ENCODE measurements around the gene NBAS.
"Not testable (repeated sequence)": the region's sequence is repeated elsewhere in the genome, so short reads cannot be mapped to it uniquely, and the experiment has no call there.

Gene NBAS

DNA sequence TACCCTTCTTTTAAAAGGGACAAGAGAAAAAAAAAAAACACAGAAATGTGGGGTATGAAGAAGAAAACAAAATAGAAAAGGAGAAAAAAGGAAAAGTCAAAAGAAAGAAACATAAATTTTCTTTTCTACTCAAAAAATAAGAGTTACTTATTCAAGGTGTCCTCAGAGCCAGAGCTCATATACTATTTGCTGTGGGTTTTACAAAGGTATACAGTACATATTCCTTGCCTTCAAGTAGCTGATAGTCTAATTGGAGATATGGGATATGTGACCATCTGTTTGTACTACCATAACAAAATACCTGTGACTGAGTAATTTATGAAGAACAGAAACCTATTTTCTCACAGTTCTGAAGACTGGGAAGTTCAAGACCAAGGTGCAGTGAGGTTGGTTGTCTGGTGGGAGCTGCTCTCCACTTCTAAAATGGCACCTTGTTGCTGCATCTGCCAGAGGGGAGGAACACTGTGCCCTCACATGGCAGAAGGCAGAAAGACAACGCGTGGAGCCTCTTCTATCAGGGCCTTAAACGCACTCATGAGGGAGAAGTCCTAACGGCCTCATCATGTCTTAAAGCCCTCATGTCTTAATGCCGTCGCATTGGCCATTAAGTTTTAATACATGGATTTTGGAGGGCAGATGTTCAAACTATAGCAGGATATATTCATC is 33.9 kb downstream of the NBAS start:
- no peak for DNase-seq

DNA sequence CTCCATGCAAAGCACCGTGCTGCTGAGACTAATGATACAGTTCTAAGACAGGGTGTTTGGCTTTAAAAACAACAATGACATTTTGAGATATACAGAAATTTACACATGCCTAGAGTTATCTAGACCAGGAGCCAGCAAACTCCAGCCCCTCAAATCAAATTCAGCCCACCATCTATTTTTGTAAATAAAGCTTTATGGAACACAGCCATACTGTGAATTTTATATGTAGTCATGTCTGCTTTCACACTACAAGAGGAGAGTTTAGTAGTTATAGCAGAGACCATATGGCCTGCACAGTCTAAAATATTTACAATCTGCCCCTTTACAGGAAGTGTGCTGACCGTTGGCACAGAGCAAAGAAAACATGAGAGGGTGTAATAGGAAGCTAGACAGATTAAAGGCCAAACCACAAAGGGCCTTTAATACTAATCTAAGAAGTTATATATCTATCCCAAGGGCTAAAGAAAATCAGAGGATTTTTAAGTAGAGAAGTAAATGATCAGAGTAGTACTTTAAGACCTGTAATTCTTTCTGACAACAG is 39.4 kb downstream of the NBAS start:
- no peak for DNase-seq

DNA sequence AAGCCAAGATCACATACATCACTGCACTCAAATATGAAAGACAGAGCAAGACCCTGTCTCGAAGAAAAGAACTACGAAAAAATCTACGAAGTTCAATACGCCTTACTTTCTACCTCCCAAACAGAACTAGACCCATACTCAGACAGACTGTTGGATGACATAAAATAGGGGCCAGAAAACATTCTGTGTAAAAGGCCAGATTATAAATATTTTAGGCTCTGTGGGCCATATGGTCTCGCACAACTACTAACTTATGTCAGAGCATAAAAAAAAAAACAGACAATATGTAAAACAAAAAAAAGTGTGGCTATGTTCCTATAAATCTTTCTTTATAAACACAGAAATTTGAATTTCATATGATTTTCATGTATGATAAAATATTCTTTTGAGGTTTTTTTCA is 40.8 kb downstream of the NBAS start:
- DNase-seq, result no peak

DNA sequence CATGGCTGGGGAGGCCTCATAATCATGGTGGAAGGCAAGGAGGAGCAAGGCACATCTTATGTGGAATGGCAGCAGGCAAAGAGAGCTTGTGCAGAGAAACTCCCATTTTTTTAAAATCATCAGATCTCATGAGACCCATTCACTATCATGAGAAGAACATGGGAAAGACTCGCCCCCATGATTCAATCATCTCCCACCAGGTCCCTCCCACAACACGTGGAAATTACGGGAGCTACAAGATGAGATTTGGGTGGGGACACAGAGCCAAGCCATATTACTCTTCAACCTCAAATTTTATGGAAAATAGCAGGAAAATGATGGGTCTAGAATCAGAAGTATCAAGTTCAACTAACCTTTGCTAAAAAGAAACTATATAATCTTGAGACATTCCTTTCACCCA is 42.4 kb downstream of the NBAS start:
- not testable (repeated sequence) for DNase-seq

DNA sequence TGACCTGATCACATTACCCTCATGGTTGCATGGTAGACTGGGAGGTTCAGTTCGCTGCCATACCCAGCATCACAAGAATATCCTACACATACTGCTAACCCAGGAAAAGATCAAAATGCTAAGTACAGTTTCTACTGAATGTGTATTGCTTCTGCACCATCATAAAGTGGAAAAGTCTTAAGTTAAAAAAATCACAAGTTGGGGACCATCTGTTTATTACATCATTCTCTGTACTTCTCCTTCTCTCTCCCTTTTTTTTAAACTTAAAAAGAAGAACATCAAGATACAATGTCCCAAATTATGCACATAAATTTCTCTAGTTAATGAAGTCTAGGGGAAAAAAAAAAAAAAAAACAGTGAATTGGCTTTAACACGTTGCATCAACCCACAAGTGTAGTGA is 43.3 kb downstream of the NBAS start:
- DNase-seq, result no peak

DNA sequence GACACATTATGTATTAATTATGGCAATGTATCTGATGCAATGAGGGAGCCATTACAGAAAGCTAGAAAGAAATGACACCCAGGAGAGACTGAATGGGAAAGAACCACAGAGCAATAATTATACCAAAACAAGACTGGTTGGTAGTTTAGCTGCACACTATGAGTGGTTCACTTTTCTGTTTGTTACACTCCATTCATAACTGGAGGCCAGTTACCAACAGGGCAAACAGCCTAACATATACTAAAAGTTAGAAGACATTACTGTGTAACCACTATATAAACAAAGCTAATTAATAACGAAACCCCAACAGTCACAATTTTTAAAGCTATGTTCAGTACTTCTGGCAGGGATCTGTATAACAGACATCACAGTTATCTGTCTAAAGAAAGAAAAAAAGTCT is 49.4 kb downstream of the NBAS start:
- no peak for DNase-seq

DNA sequence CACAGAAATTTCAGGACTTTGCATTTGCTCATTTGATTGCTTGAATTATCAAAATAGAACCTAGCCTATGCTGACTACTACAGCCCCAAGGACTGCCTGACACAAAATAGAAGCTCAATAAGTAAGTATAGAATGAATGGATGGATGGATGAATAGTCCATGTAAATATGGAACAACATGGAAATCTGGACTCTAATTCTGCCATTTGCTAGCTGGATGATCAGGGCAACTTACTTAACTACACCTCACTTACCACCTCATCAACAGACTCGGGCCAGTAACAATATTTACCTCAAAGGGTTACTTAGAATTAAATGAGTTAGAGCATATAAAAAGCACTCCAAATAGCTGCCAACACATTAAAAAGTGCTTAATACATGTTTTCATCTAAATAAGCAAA is 50.6 kb downstream of the NBAS start:
- DNase-seq, result no peak

DNA sequence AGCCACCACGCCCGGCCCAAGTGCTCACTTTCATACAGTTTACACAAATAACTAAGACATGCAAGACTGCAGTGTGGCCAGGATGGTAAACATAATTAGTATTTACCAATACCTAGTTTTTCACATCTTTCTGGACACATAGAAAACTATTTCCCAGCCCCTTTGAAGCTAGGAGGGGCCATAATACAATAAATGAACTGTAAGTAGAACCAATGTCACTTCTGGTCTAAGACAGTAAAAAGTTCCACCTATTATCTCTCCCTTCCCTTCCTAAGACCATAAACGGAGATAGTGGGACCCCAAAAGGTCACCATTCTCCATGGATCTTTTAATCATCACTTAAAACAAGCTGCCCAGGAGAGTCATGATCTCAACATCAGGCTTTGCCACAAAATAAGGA is 51.0 kb downstream of the NBAS start:
- DNase-seq, result no peak

DNA sequence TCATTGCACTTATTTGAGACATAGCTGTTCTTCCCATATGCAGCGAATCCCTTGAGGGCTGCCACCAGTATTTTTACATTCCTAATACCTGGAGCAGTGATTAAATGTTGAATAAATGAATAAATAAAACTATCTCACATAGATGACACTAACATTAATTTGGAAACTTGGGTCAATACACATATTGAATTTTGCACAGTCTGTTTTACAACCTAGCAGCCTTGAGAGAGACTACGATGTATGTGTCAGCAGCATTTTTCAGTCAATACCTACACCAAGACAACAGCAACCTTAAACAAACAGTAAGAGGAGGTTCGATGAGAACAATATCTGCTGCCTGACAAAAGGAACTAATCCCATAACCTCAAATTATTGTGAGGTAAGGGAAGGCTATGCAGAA is 53.4 kb downstream of the NBAS start:
- no peak for DNase-seq

DNA sequence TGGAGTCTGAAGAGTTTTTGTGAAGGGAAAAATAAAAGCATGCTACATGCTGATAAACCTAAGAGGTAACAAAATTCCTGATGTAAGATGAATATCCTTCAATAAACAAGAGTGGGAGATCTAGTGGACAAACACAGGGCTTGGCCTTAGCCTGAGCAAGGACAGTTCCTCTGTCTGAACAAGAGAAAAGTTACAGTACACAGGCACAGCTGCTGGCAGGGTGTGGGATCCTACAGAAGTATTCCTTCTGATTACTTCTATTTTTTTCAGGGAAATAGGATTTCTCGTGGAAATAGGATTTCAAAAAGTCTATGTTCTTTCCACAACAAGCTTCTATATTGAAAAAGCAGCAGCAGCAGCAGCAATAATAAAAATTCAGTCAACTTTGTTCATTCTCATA is 54.1 kb downstream of the NBAS start:
- no peak for DNase-seq

DNA sequence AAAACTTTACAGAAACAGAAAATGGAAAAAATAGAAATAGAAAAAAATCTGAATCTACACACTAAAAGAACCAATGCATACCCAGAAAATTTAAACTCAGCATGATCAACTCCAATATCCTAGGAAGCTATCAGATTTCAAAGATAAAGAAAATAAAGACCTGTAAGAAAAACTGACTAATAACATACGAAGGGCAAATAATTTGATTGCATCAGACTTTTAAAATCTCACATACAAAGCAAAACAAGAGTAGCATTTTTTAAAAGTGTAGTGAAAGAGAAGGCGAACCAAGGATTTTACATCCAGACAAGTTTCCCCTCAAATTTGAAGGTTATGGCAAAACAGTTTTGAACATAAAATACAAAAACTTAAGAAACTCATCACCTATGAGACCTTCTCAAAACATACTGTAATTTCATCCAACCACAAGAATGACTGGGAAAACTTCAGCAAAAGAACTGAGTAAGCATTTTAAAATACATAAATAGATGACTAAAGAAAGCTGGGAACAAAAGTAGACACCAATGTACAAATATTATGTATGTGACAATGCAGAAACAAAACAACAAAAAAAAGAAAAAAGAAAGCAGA is 54.8 kb downstream of the NBAS start:
- DNase-seq, result no peak

DNA sequence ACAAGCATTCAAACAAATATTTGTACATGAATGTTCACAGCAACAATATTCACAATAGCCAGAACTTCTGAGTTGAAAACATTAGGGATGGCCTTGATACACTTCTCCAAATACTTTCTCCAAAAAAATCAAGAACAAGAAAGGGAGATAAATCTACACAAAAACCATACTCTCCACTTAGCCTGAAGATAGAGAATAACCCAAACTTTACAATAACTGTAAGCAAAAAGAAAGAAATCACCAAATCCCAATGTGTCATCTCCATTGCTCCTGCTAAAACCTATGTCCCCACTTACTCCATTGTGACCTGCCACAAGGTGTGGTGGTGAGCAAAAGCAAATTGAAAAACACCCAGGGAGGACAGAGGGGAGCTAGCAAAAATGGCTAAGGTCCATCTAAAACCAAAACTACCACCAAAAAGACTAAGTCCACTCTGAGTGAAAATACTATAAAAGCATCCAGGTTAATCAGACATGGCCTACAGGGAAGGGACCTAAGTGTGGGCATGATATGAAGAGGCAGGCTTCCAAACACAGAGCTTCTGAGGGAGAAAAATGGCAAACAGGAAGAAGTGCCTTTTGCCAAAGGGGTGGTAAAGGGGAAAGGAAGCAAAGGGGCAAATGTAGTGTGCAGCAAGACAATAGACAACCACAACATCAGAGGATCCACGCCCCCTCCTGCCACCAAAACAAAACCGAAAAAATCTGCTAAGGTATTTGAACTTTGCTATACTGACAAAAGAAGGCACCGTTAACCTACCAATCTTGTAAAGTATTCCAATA is 56.1 kb downstream of the NBAS start:
- DNase-seq, result no peak

DNA sequence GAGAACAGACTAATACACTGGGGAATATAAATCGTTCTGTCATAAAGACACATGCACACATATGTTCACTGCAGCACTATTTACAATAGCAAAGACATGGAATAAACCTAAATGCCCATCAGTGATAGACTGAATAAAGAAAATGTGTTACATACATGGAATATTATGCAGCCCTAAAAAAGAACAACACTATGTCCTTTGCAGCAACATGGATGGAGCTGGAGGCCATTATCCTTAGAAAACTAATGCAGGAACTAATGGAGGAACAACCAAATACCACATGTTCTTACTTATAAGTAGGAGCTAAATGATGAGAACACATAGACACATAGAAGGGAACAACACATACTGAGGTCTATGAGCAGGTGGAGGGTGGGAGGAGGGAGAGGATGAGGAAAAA is 61.9 kb downstream of the NBAS start:
- not testable (repeated sequence) for DNase-seq

DNA sequence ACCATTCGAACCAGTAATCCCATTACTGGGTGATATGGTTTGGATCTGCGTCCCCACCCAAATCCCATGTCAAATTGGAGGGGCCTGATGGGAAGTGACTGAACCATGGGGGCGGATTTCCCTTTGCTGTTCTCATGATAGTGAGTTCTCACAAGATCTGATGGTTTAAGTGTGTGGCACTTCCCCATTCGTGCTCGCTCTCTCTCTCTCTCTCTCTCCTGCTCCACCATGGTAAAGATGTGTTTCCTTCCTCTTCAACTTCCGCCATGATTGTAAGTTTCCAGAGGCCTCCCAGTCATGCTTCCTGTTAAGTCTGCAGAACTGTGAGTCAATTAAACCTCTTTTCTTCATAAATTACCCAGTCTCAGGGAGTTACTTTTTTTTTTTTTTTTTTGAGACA is 62.6 kb downstream of the NBAS start:
- no peak for DNase-seq

DNA sequence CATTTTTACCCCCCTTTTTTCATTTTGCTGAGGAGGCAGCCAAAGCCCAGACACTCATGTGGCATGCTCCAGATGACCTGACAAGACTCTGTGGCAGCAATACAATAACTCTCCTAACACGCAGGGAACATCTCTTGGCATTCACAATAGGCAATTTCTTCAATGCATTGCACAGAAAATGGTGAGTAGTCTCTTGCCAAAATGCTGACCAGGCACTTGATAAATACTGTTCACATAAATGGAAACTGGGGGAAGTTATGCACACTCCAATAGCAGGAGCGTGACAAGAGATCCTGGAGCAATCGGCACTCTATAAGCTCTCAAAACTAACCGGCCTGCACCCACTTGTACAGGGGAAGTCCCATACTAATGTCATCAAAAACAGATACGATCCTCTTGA is 66.3 kb downstream of the NBAS start:
- DNase-seq, result no peak

DNA sequence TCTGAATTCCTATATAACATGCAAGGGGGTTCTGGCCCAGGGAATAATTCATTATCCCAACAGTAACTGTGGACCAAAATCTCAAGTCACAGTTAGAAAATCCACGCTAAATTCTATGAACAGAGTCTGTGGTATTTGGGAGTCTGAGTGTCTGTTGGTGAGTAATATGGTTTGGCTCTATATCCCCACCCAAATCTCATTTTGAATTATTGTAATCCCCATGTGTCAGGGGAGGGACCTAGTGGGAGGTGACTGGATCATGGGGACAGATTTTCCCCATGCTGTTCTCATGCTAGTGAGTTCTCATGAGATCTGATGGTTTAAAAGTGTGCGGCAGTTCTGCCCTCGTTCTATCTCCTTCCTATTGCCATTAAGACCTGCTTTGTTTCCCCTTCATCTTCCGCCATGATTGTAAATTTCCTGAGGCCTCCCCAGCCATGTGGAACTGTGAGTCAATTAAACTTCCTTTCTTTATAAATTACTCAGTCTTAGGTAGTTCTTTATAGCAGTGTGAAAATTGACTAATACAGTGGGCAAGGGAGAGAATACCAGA is 68.3 kb downstream of the NBAS start:
- DNase-seq, result no peak

DNA sequence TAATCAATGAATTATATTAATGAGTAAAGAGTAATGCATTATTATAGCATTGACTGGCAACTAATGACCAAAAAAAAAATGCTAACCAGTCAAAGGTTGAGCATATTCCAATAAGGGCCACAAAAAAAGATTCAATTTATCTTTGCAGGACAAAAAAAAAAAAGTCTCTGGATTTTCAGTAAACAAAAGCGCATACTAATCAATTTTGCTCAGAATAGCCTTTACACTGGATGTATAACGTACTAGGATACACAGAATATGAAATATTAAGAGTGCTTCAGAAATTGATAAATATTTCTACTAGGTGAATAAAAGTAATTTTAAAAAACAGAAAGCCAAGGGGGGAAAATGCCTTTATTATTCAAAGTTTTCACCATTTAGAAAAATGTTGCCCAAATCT is 74.4 kb downstream of the NBAS start:
- DNase-seq, result no peak

DNA sequence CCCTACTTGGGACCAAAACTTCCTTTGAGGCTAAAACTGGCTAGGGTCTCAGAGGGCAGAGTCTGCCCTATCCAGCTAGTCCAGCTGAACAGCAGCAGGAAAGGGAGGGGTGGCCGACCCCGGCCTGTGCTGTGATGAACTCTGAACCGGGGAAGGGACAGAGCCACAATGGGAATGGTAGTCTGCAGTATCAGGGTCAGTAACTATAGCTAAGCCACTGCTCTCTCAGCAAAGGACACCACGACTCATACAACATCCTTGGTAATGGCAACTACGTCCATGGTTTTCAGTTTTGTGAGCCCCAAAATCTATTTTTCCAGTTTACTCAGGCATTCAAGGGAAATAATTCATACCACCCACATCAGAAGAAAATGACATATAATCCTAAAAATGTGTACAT is 75.2 kb downstream of the NBAS start:
- DNase-seq, result no peak

DNA sequence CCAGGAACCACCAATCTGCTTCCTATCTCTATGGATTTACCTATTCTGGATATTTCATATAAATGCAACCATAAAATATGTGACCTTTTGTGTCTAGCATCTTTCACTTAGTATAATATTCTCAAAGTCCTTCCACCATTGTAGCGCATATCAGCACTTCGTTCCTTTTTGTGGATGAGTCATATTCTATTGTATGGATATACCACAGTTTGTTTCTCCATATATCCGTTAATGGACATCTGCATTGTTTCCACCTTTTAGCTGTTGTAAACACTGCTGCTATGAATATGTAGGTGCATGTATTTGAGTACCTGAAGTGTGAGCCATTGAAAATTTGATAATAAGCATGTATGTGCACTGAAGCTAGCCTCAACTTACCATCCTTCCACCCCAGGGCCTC is 80.1 kb downstream of the NBAS start:
- no peak for DNase-seq

DNA sequence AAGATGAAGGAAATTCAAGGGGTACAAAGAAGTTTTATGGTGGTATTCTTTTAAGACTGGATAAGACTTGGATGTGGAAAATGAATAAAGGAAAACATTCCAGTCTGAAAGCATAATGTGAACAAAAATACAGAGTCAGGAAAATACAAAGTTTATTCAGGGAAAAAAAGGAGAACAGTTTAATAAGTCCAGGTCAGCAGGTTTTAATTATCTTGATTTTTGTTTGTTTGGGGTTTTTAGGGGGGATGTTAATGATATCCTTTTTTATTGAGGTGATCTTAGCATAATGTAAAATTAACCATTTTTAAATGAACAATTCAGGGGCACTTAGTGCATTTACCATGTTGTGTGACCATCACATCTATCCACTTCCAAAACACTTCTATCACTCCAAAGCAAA is 80.6 kb downstream of the NBAS start:
- no peak for DNase-seq

DNA sequence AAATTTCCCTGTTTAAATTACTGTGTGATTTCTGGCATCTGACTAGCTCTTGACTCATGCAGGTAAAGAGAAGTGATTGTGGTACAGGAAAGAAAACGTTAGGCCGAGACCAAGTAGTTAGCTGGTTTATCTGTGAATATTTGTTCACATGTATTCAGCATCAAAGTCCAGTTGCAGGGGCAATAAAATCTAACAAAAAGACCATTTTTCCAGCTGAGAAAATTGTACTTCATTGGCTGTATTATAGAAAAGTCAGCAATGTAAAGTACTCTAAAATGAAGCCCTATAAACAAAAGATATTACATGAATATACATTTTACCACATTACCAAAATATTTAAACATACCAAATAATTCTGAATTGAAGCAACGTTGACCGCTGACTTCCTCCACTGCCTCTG is 88.3 kb downstream of the NBAS start:
- no peak for DNase-seq

DNA sequence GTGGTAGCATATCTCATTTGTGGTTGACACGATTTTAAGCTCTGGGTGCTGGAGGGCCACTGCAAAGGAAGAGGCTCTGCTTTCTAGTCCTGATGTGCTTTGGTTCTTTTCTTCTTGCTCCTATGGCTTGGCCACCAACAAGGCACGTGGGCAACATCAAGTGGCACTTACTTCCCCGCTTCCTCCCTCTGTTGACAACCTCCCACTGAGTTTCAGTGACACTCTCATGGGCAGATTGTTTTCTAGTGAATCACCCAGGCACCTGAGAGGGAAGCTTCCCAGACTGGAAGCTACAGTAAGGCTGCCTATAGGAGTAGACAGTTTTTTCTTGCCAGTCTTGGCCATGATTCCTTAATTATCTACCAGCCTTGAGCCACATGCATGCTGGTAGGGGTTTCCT is 89.0 kb downstream of the NBAS start:
- DNase-seq, result no peak

DNA sequence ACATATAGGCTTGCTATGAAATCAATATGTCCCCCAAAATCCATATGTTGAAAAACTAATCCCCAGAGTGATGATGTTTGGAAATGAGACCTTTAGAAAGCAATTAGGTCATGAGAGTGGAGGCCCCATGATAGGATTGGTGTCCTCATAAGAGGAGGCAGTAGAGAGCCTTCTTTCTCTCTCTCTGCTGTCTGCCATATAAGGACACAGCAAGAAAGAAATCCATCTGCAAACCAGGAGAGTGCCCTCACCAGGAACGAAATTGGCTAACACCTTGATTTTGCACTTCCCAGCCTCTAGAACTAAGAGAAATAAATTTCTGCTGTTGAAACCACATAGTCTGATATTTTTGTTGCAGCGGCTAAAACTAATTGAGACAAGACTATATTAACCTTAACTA is 89.5 kb downstream of the NBAS start:
- DNase-seq, result no peak

All from hypothalamus (tissue), 51 donors.